HK-2 (cell line): Measurements from ENCODE around the gene CGB2.
"Not testable (repeated sequence)": the region's sequence is repeated elsewhere in the genome, so short reads cannot be mapped to it uniquely, and the experiment has no call there.

ENCODE experiments used
- DNase-seq: peaks from one replicate; pipeline ENCODE4 v3.0.0-alpha.2; 2018; ENCODE audit not compliant: unreplicated experiment

The CGB2 gene

DNA sequence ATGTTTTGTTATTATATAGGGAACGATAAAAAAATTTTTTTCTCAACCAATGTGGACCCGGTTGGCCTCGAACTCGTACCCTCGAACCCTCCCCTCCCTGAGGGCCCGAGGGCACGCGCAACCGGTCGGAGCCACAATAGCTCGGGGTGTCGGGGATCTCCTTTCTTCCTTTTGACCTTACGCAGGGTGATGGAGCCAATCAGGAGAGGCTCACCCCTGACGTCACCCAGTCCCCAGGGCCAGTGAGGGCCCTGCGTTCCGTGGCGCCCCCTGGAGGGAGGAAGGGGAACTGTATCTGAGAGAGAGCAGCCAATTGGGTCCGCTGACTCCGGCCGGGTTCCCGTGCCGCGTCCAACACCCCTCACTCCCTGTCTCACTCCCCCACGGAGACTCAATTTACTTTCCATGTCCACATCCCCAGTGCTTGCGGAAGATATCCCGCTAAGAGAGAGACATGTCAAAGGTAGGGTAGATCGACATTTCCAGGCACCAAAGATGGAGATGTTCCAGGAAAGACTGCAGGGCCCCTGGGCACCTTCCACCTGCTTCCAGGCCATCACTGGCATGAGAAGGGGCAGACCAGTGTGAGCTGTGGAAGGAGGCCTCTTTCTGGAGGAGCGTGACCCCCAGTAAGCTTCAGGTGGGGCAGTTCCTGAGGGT is at the start of gene CGB2:
TSS of gene CGB2 (plus strand) at position 249 of the 660 bp plus-strand sequence. CDS start at position 455, 206 bp downstream.
- not testable (repeated sequence) for DNase-seq

DNA sequence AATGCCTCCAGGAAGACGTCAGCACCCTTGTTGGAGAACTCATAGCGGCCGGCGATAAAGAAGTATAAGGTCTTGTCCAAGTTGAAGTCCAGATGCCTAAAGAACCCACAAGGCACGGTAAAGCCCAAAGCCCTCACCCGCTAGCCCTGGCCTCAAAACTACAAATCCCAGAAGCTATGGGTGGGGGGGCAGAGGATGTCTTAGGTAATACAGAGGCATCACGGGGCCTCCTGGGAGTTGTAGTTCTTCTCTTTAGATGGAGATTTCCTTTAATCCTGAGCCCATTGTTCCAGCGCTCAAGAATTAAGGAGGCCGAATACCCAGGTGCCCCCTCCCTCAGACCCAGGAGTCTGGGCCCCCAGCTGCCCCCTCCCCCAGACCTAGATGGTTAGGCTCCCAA is 49.4 kb upstream of the CGB2 start:
- no peak for DNase-seq

DNA sequence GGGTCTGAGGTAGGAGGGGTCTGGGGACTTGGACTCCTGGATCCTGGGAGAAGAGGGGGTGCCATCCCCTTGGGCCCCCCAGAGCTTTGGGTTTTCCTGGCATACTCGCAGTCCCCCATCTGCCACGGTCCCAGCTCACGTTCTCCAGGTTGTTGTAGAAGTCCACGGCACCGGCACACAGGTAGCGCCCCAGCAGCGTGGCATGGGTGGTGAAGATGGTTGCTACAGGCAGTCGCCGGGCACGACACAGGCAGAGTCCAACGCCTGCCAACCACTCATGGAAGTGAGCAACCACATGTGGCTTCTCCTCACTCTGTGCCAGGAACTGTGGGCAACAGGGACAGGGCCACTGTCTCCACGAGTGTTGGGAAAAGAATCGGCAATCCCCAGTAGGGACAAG is 46.0 kb upstream of the CGB2 start:
- DNase-seq = no peak

DNA sequence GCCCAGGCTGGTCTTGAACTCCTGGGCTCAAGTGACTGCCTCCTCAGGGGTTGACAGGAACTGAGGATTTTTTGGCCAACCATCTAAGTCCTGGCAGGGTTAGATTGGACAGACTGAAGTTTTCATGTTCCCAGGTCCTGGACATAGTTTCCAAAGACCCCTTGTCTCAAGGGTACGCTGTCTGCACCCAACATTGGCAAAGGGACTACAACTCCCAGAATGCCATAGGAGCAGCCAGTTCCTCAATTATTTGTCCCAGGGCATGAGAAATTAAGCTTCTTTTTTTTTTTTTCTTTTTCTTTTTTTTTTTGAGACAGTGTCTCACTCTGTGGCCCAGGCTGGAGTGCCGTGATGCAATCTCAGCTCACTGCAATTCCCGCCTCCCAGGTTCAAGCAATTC is 45.5 kb upstream of the CGB2 start:
- no peak for DNase-seq

DNA sequence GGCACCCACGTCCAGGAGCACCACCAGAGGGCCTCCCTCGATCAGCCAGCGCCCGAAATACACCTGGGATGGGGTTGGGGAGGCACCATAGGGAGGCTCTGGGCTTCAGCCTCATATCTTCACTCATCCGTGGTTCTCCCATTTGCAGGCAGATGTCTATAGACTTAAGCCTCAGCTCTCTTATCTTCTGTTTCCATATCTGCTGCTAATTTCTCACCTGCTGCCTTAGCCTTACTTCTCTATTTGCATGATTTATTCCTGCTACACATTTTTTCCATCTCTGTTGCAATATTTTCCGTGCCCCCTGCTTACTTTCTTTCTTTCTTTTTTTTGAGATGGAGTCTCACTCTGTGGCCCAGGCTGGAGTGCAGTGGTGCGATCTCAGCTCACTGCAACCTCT is 44.4 kb upstream of the CGB2 start:
- no peak for DNase-seq

DNA sequence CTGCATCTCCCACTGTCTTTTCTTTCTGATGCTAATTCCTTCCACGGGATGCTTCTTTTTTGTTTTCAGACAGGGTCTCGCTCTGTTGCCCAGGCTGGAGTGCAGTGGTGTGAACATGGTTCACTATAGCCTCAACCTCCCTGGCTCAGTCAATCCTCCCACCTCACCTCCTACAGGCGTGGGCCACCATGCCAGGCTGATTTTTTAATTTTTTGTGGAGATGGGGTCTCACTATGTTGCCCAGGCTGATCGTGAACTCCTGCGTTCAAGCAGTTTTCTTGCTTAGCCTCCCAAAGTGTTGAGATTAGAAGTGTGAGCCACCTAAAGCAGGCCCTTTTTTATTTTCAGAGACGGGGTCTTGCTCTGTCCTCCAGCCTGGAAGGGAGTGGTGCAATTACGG is 43.4 kb upstream of the CGB2 start:
- DNase-seq = no peak

DNA sequence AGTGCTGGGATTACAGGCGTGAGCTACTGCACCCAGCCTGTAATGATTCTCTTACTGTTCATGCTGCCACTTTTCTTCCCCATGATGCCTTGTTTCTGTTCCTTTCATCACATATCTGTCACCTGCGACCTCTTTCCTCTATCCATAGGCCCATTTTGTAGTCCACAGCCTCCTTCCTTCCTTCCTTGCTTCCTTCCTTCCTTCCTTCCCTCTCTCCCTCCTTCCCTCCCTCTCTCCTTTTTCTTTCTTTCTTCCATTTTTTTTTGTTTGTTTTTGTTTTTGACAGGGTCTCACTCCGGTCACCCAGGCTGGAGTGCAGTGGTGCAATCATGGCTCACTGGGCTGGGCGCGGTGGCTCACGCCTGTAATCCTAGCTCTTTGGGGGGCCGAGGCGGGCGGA is 42.8 kb upstream of the CGB2 start:
- DNase-seq = no peak

DNA sequence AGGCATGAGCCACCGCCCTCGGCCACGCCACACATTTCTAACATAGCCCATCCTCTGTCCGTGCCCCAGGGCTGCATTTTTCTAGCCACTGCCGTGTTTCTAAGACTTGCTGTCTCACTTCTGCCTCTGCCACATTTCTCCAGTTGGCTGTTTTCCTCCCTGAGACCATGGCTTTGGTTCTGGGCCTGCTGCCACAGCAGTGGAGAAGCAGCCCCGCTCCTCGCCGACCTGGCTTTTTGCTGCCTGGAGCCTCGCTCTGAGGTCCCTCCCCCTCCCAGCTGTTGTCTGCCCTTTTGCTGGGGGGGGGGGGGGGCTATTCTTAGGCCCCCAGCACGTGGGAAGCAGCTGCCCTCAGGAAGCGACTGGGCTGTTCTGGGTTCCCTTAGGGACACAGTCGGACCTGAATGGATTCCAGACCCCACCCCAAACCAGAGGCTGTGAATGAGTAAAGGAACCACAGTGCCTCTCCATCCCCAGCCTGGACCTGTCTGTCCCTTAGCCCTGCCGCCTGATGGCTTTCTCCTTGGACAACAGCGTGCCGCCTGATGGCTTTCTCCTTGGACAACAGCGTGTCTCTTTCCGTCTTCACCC is 41.9 kb upstream of the CGB2 start:
- DNase-seq = no peak

DNA sequence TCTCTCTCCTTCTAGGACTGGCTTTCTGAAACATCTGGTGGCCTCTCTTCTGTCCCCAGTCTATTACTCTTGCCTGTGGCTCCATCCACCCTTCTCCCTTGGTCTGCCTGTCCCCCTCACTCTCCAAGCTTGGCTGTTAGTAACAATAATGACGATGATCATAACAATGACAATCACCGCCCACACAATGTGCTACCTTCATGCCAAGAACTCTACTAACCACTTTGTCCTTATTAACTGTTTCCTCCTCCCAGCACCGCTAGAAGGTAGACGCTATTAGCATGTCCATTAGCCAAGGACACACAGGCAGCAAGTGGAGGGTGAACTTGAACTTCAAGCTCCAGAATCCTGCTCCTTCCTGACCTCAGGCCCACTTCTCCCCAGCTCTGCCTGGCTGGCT is 41.3 kb upstream of the CGB2 start:
- no peak for DNase-seq

DNA sequence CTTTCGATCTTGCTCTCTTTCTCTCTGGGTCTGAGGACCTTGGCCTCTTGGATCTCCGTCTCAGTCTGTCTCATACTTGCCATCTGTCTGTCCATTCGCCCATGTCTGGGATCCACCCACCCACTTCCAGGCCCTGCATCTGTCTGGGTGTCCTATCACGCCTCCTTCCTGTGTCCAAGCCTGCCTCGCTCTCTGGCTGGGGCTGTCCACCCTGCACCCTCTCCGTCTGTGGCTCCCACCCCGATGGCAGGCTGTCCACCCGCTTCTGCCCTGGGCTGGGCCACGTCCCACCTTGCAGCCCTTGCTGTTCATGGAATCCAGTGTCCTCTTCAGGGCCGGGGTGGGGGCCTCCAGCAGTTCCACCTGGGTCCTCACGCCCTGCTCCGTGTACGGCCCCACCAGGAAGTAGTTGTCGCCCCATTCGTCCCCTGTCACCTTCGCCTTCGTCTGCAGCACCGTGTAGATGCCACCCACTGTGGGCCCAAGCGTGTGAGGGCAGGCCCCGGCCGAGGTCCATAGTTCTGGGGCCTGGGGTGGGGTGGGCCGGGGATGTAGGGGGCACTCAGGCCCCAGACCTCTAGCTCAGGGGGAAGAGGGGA is 40.6 kb upstream of the CGB2 start:
- no peak for DNase-seq

DNA sequence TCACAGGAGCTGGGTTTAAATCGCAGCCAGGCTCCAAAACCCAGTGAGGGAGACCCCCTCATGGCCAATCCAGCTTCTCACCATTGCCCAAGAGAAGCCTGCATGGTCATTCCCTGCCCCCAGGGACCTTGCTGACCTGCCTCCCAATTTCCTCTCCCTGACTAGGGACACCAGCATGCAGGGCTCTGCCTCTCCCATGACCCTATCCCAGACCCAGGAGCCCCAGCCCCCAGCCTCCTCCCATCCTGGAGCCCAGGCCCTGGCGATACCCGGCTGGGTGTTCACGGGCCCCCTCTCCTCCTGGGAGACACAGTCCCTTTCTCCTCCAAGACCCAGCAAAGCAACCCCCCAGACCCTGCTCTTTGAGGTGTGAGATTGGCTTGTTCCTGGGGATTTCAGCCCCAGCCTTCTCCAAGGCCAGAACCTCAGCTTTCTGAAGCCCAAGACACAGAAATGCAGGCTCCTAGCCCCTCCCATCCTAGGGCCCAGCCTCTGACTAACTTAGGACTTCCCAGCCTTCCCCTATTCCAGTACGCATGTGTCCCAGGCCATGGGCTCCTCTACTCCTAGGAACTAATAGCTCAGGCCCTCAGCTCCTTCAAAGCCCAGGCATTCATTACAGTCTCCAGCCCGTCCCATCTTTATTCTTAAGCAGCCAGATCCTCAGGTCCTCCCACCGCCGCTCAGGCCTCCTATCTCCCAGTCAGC is 39.7 kb upstream of the CGB2 start:
- DNase-seq = peak; percentile 65

DNA sequence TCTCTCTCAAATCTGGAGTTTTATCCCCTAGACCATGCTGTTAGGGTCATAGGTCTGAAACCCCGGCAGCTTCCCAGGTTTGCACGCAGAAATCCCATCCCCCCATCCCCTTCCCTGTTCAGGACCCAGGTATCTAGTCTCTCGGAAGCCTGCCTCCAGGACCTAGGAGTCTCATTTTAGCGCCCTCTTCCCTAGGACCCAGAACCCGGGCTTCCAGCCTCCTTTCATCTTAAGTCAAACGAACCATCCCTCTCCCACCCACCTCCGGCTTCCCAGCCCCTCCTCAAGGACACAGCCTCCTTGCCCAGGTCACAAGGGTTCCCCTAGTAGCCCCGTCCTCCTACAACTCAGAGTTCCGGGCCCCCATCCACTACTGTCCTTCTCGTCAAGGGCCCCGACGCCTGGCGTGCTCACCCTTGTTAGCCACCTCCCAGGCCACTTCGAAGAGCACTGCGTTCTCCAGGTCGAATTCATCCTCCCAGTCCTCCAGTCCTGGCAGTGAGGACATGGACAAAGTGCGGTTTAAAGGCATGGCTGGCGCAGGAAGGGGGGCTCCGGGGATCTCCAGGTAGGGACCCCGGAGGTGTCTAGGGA is 39.0 kb upstream of the CGB2 start:
- no peak for DNase-seq

DNA sequence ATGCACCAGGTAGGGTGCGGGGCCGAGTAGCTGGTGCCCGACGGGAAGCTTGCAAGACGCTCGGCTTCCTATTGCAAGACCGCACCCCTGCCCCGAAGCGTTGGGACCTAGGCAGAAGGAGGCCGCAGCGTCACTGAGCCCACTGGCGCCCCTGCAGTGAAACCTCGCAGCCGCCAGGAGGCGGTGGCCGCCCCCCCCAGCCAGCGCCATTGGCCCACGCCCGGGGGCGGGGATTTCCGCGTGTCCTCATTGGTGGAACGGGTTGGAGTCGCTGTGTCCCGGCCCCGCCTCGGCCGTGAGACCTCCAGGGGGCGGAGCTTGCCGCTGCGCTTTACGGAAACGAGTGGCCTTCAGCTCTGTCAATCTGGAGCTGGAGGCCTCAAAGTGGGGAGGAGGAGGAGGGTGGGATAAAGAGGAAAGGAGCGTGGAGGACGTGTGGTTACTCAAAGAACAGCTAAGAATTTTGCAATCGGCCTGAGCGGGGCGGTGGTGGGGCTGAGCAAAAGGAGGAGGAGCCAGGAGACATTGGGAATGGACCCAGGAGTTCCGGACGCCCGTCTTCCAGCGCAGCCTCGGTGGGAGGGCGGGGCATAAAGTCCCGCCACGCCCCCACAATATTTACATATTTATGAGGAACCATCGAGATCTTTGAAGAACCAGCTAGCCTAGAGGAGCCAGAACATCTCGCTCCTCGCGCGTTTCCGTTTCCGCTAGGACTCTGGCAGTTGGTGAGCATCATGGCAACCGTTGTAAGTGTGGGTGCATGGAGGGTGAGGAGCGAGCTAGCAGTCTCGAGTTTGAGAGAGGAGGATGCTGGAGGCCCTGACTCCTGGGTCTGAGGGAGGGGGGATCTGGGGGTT is 38.3 kb upstream of the CGB2 start, which contains the start of the genes GYS1 and RUVBL2:
TSS of gene GYS1 (minus strand) at position 135 of the 860 bp plus-strand sequence. CDS start 197 bp downstream, outside the sequence.
TSS of gene RUVBL2 (plus strand) at position 713 of the 860 bp plus-strand sequence. CDS start at position 738, 25 bp downstream.
- DNase-seq = peak; percentile 99

DNA sequence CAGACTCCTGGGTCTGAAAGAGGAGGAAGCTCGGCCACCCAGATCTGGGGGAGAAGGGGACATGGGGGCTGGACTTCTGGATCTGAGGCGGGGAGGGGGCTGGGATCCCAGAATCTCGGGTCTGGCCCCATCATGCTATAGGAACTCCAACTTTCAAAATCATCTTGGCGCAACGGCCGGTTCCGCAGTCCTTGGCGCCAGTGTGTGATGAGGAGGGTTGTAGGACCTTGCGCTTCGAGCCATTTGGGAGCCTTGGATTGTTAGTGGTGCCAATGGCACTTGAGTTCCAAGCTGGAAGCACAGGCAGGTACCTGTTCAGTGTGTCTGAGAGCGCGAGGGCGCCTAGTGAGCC is 37.7 kb upstream of the CGB2 start:
- no peak for DNase-seq

DNA sequence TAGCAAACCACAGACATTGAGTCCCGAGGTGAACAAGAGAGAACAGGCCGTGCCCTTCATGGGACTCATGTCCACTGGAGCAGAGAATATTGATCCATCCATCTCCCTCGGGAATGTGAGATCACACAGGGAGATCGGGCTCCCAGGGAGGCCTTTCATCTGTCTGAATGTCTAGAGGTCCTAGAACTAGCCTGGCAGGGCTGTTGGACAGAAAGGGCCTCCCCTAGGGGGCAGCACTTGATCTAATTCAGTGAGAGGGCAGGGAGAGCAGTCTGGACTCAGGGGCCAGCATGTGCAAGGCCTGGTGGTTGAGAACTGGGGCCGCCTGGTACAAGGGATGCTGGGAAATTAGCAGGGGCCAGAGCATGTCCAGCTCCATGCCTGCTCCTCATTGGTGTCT is 33.7 kb upstream of the CGB2 start:
- peak; percentile 81 for DNase-seq

DNA sequence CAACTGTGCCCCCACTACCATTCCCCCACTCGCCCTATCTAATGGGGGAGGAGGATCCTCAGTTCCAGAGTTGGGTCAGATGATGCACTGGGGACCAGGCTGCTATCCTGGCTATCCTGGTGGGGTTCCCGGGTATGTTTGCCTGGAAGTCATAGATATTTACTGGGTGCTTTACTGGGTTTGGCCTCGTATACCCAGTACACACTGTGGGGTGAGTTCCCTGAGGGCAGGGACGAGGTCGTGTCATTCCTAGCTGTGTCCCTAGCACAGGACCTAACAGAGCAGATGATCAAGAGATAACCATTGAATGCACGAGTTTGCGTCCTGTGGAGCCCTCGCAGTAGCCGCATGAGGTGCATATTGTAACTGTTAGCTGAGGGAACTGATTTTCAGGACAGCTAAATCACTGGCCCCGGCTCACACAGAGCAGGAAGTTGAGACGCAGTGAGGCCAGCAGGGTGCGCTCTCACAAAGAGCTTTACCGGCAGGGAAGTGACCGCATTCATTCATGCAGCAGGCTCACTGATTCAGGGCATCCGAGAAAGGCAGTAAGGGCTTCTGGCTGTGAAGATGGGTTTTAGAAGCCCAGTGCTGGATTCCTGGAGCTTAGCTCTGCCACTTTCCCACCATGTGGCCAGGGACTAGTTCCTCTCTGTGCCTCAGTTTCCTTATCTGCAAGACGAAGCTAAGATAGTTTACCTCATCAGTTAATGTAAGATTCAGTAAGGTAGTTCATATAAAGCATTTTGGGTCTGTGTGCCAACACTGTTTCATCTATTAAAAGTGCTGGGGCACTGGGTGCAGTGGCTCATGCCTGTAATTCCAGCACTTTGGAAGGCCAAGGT is 32.0 kb upstream of the CGB2 start:
- peak; percentile 53 for DNase-seq

DNA sequence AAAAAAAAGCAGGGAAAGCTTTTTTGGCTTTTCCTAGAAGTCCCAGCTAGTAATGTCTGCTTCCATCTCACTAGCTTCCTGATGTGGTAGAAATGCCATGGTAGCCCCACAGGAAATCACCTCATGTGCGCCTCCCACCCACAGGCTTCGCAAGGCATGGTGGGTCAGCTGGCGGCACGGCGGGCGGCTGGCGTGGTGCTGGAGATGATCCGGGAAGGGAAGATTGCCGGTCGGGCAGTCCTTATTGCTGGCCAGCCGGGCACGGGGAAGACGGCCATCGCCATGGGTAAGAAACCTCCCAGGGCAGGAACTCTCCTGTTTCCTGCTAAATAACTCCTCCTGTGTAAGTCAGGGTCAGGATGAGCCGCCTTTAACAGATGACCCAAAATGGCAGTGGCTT is 27.6 kb upstream of the CGB2 start:
- DNase-seq = no peak

DNA sequence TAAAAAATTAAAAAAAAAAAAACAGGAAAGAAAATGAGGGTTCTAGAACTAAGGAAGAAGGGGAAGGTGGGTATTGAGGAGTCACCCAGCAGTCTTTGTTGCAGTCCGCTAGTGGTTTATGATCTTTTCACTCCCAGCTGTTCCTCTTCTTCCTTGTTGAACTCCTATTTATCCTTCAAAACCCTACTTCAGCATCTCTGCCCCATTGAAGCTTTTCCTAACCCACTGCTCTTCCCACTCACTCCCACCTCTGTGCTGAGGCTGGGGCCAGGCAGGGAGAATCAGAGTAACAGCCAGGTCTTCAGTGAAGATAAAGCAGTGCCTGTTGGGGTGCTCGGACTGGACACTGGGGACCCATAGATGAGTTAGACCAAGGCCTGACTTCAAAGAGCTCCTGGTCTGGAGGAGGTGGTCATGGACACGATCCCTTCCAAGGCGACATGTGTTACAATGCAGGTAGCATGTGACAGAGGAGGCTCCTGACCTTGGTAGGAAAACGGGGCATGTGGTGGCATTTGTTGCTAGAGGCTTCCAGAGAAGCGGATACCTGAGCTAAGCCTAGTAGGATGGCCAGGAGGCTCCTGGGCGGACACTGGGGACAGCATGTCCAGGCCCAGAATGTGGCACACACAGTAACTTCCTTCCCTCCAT is 26.6 kb upstream of the CGB2 start:
- no peak for DNase-seq

DNA sequence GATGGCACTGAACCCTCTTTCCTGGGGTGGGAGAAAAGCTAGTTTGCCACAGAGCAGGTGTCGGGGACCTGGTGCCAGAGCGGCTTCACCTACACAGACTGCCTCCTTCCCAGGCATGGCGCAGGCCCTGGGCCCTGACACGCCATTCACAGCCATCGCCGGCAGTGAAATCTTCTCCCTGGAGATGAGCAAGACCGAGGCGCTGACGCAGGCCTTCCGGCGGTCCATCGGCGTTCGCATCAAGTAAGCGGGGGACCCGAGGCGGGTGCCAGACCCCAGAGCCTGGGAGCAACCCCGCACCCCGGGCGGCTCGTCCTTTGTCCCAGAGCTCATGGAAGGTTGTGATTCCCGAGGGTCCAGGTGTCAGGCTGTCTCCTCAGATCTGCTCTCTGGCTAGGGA is 24.8 kb upstream of the CGB2 start:
- DNase-seq = no peak

DNA sequence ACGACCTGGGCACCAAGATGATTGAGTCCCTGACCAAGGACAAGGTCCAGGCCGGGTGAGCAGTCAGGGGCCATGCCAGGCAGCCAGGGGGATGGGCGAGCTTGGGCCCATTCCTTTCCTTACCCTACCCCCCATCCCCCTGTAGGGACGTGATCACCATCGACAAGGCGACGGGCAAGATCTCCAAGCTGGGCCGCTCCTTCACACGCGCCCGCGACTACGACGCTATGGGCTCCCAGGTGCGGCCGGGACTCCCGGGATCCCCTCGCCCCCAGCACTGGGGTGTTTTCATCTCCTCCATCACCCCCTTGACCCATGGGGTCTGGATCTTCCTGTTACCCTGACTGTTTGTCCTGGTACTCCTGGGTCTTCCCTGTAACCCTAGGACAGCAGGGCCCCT is 21.9 kb upstream of the CGB2 start:
- DNase-seq = no peak
